Measurements from ENCODE around the gene PRMT1. TPM values are rescaled to one million over a fixed set of nuclear protein-coding genes. Genes with fewer than 3 reads are reported as not detected.
A peak's percentile ranks its signal among the peaks of the same experiment; 100 is the strongest.

PRMT1 gene
- total and polyA plus RNA-seq, 9 of the 15 experiments (the other 6 are each of a cell fraction or from before 2014, with no cell fraction given), result 13.3 to 464 (median 326) TPM

- TF ChIP-seq IRF9 (tag; IDR thresholded peaks at IDR 0.05) (no peak), ATF1 (CRISPR knock-in tag; IDR thresholded peaks at IDR 0.05) (no peak), ATF1 (tag; IDR thresholded peaks at IDR 0.05) (peak; percentile 80), ZNF165 (CRISPR knock-in tag; IDR thresholded peaks at IDR 0.05; ENCODE audit: borderline replicate concordance) (no peak), FOXJ2 (tag; IDR thresholded peaks at IDR 0.05) (no peak), SUPT5H (IDR thresholded peaks at IDR 0.05) (peak; percentile 89), SMARCC2 (IDR thresholded peaks at IDR 0.05; ENCODE audit: low read depth) (0 out of 2 replicates have a peak, but pooled peaks have one; percentile 32), SREBF2 (CRISPR knock-in tag; IDR thresholded peaks at IDR 0.05) (no peak), ZNF561 (CRISPR knock-in tag; conservative IDR thresholded peaks at IDR 0.05) (no peak), PYGO2 (tag; IDR thresholded peaks at IDR 0.05) (no peak), SNRNP70 (optimal IDR thresholded peaks at IDR 0.05; ENCODE audit: low read depth, low read length) (no peak), GMEB1 (CRISPR knock-in tag; IDR thresholded peaks at IDR 0.05) (no peak), E2F1 (CRISPR knock-in tag; IDR thresholded peaks at IDR 0.05) (peak; percentile 63; the same call in 1 of the 2 replicates), TOE1 (IDR thresholded peaks at IDR 0.05; ENCODE audit: borderline replicate concordance) (peak; percentile 63; the same call in 1 of the 2 replicates), TOE1 (CRISPR knock-in tag; IDR thresholded peaks at IDR 0.05; ENCODE audit: borderline replicate concordance, low read depth) (no peak), RFX5 (IDR thresholded peaks at IDR 0.05; ENCODE audit: low read depth, low read length) (no peak), CTCFL (IDR thresholded peaks at IDR 0.05; ENCODE audit: borderline replicate concordance, insufficient read depth, low read depth, low read length, poor library complexity, severe bottlenecking) (no peak), MYBL2 (IDR thresholded peaks at IDR 0.05; ENCODE audit: low read depth) (no peak), MYBL2 (CRISPR knock-in tag; IDR thresholded peaks at IDR 0.05; ENCODE audit: borderline replicate concordance) (no peak), GTF2F1 (IDR thresholded peaks at IDR 0.05; ENCODE audit: low read depth, low read length) (0 out of 2 replicates have a peak, but pooled peaks have one; percentile 39), RBM17 (IDR thresholded peaks at IDR 0.05; ENCODE audit: borderline replicate concordance, low read depth, low read length) (no peak)
Observed at GRCh38 chr19:49640113-49640898, 36.8 kb upstream of the PRMT1 start, which contains the start of gene RRAS (continued).
